IPS-15b (cell line): ENCODE measurements around the gene ROCK2.
A peak's percentile ranks its signal among the peaks of the same experiment; 100 is the strongest.

ENCODE experiments used
- H3K27me3 ChIP-seq: one replicate; pipeline ENCODE4 v1.6.1; 2013; ENCODE audit warnings: low read length; ENCODE audit not compliant: control insufficient read depth, insufficient read depth
- H3K36me3 ChIP-seq: one replicate; pipeline ENCODE4 v1.6.1; 2013; ENCODE audit warnings: low read length; ENCODE audit not compliant: control insufficient read depth, insufficient read depth
- H3K4me1 ChIP-seq: one replicate; pipeline ENCODE4 v1.6.1; 2013; ENCODE audit warnings: mild to moderate bottlenecking, low read length; ENCODE audit not compliant: control insufficient read depth, insufficient read depth
- H3K4me3 ChIP-seq: one replicate; pipeline ENCODE4 v1.5.1; 2013; ENCODE audit warnings: low read depth, low read length
- H3K9ac ChIP-seq: one replicate; pipeline ENCODE4 v1.6.1; 2013; ENCODE audit warnings: low read depth, mild to moderate bottlenecking, low read length
- H3K9me3 ChIP-seq: one replicate; pipeline ENCODE4 v1.6.1; 2013; ENCODE audit warnings: mild to moderate bottlenecking, low read length; ENCODE audit not compliant: control insufficient read depth, insufficient read depth

The ROCK2 gene

DNA sequence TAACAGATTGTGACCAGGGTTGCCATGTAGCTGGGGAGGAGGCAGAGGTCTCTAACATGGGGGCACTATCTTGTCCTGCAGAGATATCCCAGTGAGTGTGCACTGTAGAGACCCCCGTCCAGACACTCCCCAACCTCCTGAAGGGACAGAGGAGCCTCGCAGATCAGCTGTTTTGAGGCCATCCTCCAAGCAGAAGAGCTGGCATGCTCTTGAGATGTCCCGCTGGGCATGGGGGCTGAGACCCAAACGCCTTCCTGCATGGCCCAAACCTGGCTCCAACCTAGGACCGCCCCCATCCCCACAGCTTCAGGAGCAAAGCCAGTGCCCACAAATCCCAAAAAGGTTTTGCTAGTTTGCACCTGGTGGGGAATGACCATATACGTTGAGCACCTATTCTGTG, 191.8 kb downstream of the ROCK2 start:
- no peaks in the 10 kb centered on the region for H3K9me3 ChIP-seq
- H3K4me1 ChIP-seq = peaks cover 4% of the 10 kb centered on the region
- peaks cover 24% of the 10 kb centered on the region for H3K27me3 ChIP-seq
- H3K4me3 ChIP-seq = no peak overlapping the region
- no peaks in the 10 kb centered on the region for H3K36me3 ChIP-seq
- H3K9ac ChIP-seq = no peak overlapping the region

DNA sequence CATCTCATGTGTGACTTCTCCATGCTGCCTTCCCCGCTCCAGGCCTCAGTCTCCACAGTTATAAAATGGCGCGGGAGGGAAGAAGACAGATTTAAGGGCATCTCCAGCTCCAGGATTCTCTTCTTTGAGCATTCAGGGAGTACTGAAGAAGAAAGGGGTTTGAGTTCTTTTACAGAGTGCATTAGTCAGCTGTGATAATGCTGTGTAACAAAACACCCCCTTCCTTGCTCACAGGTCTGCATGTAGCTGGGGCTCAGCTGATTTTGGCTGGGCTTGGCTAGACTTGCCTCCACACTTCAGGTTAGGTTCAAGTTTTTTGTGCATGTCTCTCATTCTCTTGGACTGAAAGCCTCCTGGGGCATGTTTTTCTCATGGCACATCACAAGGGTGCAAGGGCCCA, 197.2 kb downstream of the ROCK2 start:
- Histone ChIP-seq H3K9ac (no peak overlapping the region), H3K4me3 (no peak overlapping the region), H3K9me3 (no peaks in the 10 kb centered on the region), H3K36me3 (no peaks in the 10 kb centered on the region), H3K27me3 (peaks cover 7% of the 10 kb centered on the region), H3K4me1 (no peaks in the 10 kb centered on the region)

DNA sequence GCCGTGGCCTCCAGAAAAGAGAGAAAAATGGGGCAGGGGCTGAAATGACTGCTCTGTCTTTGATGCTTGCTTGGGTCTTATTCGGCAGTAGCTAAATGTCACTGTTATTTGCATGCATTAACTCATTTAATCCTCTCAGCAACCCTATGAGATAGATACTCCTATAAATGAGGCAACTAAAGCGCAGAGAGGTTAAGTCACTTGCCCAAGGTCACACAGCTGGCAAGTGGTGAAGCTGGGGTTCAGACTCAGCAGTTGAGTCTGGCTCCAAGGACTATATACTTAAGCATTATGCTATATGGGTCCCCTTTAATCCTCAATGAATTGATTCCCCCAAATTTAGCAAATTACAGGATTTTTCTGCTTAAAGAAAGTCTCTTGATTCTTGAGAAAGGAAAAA, 198.4 kb downstream of the ROCK2 start:
- Histone ChIP-seq H3K4me1 (no peaks in the 10 kb centered on the region), H3K9me3 (no peaks in the 10 kb centered on the region), H3K4me3 (no peak overlapping the region), H3K9ac (no peak overlapping the region), H3K36me3 (no peaks in the 10 kb centered on the region), H3K27me3 (peaks cover 4% of the 10 kb centered on the region)

DNA sequence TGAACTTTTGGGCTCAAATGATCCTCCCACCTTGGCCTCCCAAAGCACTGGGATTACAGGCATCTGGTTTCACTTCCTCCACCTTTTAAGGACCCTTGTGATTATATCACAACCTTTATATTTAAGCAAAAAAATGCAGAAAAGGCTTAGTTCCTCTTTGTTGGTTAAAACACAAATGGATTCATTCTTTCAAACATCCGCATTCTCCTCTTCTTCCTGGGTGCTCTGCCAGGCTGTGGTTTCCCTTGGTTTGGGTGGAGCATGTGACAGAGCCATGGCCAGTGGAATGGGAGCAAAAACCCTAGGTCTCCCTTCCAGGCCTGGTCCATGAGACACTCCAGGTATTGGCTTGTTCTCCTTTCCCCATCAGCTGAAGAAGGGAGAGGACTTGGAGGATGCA, 199.1 kb downstream of the ROCK2 start:
- H3K9ac ChIP-seq = no peak overlapping the region
- H3K4me3 ChIP-seq = no peak overlapping the region
- no peaks in the 10 kb centered on the region for H3K9me3 ChIP-seq
- no peaks in the 10 kb centered on the region for H3K36me3 ChIP-seq
- H3K4me1 ChIP-seq = no peaks in the 10 kb centered on the region
- no peaks in the 10 kb centered on the region for H3K27me3 ChIP-seq

DNA sequence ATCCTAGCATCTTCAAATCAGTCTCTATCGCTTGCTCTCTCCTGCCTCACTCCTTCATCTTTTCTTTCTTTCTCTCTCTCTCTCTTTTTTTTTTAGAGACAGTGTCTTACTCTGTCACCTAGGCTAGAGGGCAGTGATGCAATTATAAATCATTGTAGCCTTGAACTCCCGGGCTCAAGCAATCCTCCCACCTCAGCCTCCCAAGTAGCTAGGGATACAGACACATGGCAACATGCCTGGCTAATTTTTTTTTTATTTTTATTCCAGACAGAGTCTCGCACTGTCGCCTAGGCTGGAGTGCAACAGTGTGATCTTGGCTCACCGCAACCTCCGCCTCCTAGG, 199.7 kb downstream of the ROCK2 start:
- H3K9me3 ChIP-seq = no peaks in the 10 kb centered on the region
- H3K27me3 ChIP-seq = no peaks in the 10 kb centered on the region
- no peak overlapping the region for H3K4me3 ChIP-seq
- H3K9ac ChIP-seq = no peak overlapping the region
- no peaks in the 10 kb centered on the region for H3K4me1 ChIP-seq
- no peaks in the 10 kb centered on the region for H3K36me3 ChIP-seq

DNA sequence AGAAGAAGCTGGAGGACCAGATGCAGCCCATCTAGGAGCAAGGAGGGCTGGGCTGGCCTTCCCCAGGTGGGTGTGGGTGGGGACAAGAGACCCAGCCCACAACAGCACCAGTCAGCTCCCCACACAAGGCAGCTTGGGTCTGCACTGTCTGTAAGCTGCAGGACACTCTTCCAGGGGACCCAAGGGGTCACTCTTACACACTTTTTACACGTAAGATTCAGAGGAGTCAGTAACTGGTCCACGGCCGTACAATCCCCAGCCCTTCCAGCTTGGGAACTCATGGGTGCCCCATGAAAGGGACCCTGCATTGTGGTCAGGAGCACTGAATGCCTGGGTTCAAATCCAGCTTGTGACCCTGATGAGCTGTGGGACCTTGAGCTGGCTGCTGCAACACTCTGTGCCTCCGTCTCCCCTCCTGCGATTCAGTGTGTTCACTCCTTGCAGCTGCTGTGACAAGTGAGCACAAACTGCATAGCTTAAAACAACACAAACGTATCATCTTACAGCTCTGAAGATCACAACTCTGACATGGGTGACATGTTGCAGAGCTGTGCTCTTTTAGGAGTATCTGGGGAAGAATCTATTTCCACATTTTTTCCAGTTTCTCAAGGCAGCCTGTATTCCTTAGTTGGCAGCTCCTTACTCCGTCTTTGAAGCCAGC, 200.2 kb downstream of the ROCK2 start:
- Histone ChIP-seq H3K9me3 (no peaks in the 10 kb centered on the region), H3K9ac (no peak overlapping the region), H3K27me3 (no peaks in the 10 kb centered on the region), H3K36me3 (no peaks in the 10 kb centered on the region), H3K4me1 (no peaks in the 10 kb centered on the region), H3K4me3 (no peak overlapping the region)

DNA sequence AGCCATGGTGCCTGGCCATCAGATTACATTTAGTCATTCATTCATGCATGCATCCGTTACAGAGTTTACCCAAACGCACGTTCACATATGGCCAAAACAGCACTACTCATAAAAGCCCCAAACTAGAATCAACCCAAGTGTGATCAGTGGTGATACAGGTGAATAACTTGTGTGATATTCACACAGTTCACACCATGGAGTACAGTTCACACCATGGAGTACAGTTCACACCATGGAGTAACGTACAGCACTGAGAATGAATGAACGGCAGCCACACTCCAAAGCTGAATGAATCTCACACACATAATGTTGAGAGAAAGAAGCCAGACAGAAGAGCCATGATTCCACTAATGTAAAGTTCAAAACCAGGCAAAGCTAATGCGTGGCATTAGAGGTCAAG, 201.4 kb downstream of the ROCK2 start:
- no peak overlapping the region for H3K9ac ChIP-seq

DNA sequence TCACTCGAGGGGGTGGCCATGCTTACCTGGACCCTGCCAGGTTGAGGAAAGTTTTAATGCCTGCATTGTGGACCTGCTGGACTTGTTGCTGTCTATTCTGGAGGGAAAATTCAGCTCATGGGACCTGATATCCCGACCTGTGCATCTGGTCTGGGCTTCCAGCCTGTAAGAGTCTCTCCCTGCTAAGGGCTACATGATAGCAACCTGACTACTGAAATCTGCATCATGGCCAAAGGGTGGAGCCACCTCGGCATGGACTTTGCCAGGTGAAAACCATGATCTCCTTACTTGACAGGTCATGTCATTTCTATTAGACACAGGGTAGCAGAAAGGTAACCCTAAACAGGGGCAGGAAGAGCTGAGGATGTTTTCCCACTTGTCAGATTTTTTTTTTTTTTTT, 202.1 kb downstream of the ROCK2 start:
- Histone ChIP-seq H3K9ac (no peak overlapping the region), H3K4me3 (no peak overlapping the region), H3K4me1 (no peaks in the 10 kb centered on the region), H3K9me3 (no peaks in the 10 kb centered on the region), H3K36me3 (no peaks in the 10 kb centered on the region), H3K27me3 (no peaks in the 10 kb centered on the region)

More for the DNA sequence above, 201.4 kb downstream of the ROCK2 start:
- H3K4me1 ChIP-seq = no peaks in the 10 kb centered on the region
- no peaks in the 10 kb centered on the region for H3K9me3 ChIP-seq
- H3K27me3 ChIP-seq = no peaks in the 10 kb centered on the region
- no peaks in the 10 kb centered on the region for H3K36me3 ChIP-seq
- H3K4me3 ChIP-seq = no peak overlapping the region

DNA sequence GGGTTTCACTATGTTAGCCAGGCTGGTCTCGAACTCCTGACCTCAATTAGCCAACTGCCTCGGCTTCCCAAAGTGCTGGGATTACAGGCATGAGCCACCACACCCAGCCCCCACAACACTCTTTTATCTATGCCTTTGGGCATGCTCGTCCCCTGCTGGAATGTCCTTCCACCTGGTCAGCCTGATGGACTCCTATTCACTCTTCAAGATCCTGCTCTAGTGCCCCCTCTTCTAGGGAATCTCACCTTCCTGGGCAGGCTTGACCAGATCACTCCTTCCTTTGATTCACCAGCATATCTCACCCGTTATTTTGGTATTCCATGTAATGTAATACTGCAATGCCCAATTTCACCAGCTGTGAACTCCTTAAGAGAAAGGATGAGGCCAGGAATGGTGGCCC, 203.1 kb downstream of the ROCK2 start:
- no peaks in the 10 kb centered on the region for H3K9me3 ChIP-seq
- H3K9ac ChIP-seq = no peak overlapping the region
- no peaks in the 10 kb centered on the region for H3K27me3 ChIP-seq
- no peak overlapping the region for H3K4me3 ChIP-seq
- no peaks in the 10 kb centered on the region for H3K36me3 ChIP-seq
- H3K4me1 ChIP-seq = no peaks in the 10 kb centered on the region

DNA sequence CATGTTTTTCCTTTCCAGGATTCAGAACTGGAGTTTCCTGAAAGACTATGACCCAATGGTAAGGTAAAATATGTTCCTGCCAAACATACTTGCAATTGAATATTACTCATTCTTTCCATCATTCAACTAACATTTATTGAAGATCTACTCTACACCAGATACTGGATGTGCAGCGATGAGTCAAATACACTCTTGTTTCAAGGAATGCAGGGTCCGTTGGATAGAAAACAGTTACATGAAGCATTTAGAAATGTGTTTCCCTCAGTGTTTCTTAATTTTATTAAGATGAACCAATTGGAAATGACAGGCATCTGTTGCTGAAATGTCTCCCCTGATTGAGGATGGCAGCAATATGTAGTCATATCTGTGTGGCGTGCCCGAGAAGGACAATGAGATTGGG, 203.9 kb downstream of the ROCK2 start:
- H3K4me3 ChIP-seq = no peak overlapping the region
- H3K9ac ChIP-seq = no peak overlapping the region
- no peaks in the 10 kb centered on the region for H3K4me1 ChIP-seq
- no peaks in the 10 kb centered on the region for H3K36me3 ChIP-seq
- no peaks in the 10 kb centered on the region for H3K9me3 ChIP-seq
- no peaks in the 10 kb centered on the region for H3K27me3 ChIP-seq

DNA sequence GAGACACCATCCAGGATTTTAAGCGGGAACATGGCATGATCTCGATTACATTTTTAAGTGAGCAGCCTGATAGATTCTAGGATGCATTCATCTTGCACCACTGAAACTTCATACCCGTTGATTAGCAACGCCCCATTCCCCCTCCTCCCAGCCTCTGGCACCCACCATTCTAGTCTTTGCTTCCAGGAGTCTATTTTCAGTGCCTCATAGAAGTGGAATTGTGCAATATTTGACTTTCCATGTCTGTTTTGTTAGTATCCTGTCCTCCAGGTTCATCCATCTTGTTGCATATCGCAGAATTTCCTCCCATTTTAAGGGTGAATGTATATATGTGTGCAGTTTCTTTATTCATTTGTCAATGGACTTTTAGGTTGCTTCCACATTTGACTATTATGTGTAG, 210.1 kb downstream of the ROCK2 start:
- no peak overlapping the region for H3K4me3 ChIP-seq
- H3K36me3 ChIP-seq = no peaks in the 10 kb centered on the region
- H3K9me3 ChIP-seq = no peaks in the 10 kb centered on the region
- no peaks in the 10 kb centered on the region for H3K4me1 ChIP-seq
- no peak overlapping the region for H3K9ac ChIP-seq
- H3K27me3 ChIP-seq = peaks cover 4% of the 10 kb centered on the region

DNA sequence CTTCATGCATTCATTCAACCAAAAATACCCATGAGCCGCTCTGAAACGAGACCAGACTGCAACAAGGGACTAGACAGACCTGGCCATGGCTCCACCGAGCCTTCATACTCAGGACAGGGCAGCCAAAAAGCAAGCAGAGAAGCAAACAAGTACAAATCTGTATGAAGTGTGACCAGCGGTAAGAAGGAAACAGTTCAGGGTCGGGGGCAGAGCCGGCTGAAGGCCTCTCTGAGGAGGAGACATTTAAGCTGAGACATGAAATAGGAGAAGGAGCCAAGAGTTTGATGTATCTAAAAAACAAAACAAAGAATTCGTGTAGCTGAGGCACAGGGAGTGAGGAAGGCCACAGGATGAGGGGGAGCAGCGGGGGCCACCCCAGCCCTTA, 210.5 kb downstream of the ROCK2 start:
- Histone ChIP-seq H3K36me3 (no peaks in the 10 kb centered on the region), H3K9ac (peak overlapping the region; percentile 40), H3K27me3 (peaks cover 4% of the 10 kb centered on the region), H3K9me3 (no peaks in the 10 kb centered on the region), H3K4me3 (peak overlapping the region; percentile 55), H3K4me1 (no peaks in the 10 kb centered on the region)
